BJ (cell line): ENCODE results near the gene MEGF6. TPM values are rescaled to one million over a fixed set of nuclear protein-coding genes. Genes with fewer than 3 reads are reported as not detected.

ENCODE experiments used
- CTCF ChIA-PET: fragments of 350-600 bp; formaldehyde crosslinking; extraction: SDS; loops from one replicate; lab custom pipeline; 2021; ENCODE audit warnings: antibody characterized with exemption, inconsistent platforms; lab: Yijun Ruan, JAX
- POLR2A ChIA-PET: fragments of 300-600 bp; sonication (Branson Sonifier 250); formaldehyde crosslinking; extraction: SDS; loops from one replicate; lab custom pipeline; 2021; ENCODE audit warnings: antibody characterized with exemption; lab: Charles Lee
- DNase-seq: peaks from one replicate; pipeline ENCODE4 v3.0.0-alpha.2; 2011; ENCODE audit warnings: low read depth
- H3K27me3 ChIP-seq: 2 replicates; pipeline ENCODE4 v1.6.0; 2011; ENCODE audit warnings: low read length; ENCODE audit not compliant: control insufficient read depth, insufficient read depth
- H3K36me3 ChIP-seq: 2 replicates; pipeline ENCODE4 v1.5.1; 2011; ENCODE audit warnings: low read length; ENCODE audit not compliant: control insufficient read depth, insufficient read depth
- H3K4me3 ChIP-seq: 2 replicates; pipeline ENCODE4 v1.5.1; 2011; ENCODE audit warnings: low read depth, mild to moderate bottlenecking, control low read depth, low read length
- CTCF ChIP-seq: IDR thresholded peaks from 2 replicates; pipeline ENCODE4 v1.5.1; 2011; ENCODE audit warnings: low read depth, mild to moderate bottlenecking, control low read depth, inconsistent platforms, low read length, moderate library complexity; ENCODE audit not compliant: insufficient read depth
- polyA plus RNA-seq: library from polyadenylated mRNA; depleted of rRNA; stranded (reverse); fragments of >200 nt; gene quantifications from 2 replicates; pipeline ENCODE4 v1.2.3, GENCODE V29; 2011

The MEGF6 gene
- polyA plus RNA-seq, 1 experiment: 77.4 TPM

DNA sequence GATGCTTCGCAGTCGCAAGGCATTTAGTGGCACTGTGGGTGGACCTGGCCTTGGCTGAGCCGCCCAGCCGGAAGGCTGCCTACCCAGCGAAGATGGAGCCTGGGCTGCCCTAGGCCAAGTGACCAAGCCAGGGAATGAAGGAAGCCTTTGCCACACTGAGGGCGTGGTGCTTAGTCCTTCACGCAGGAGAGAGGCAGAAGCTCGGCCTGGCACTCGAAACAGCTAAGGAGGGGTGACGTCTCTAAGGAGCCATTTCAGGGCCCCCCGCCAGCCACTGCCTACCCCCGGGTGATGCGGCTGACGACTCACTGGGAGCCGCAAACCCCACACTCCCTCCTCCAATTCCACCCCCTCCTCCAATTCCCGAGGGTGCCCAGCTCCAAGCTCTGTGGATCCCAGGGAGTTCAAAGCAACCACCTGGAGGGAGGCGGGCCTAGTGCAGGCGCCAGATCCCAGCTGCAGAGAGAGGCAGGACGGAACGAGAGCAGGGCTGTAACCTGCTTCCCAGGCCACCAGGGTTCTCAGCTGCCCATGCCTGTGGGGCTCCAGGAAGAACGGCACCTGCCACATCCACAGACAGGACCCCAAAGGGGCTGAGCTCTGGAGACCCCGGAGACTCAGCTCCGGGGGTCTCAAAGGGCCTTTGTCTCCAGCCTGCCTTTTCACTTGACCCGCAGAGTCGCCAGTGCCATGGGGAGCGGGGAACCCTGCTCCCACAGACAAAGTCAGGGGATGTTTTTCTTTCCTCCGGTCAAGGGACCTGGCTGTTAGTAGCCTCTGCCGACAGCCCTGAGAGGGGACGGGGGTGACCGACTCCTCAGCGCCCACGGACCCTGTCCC lies 81.0 kb downstream of the MEGF6 start:
- peak; percentile 29; the same call in 1 of the 2 replicates for TF ChIP-seq CTCF
- peak overlapping the region; percentile 53 for H3K4me3 ChIP-seq
- POLR2A ChIA-PET: interaction anchor here (1.0 kb wide), 1 partner anchor 13 kb away, joined by 4 read pairs; no protein-coding TSS in a partner anchor
- H3K36me3 ChIP-seq: peaks cover 6% of the 10 kb centered on the region; the same call in 1 of the 2 replicates
- no peak for DNase-seq
- CTCF ChIA-PET: interaction anchor here (1.1 to 2.8 kb wide), 11 partner anchors 9 to 92 kb away, joined by 3 to 20 read pairs (median 6); no protein-coding TSS in a partner anchor
- no peaks in the 10 kb centered on the region for H3K27me3 ChIP-seq

GRCh38 chr1:3529099-3529729 lies 82.1 kb downstream of the MEGF6 start:
- CTCF ChIA-PET: interaction anchor here (1.2 to 2.8 kb wide), 8 partner anchors 11 to 93 kb away, joined by 4 to 20 read pairs (median 7); no protein-coding TSS in a partner anchor
- no peak for DNase-seq

GRCh38 chr1:3527774-3528173 lies 83.5 kb downstream of the MEGF6 start:
- Histone ChIP-seq H3K27me3 (no peaks in the 10 kb centered on the region), H3K4me3 (no peak overlapping the region), H3K36me3 (peaks cover 12% of the 10 kb centered on the region)
- POLR2A ChIA-PET: no interaction called here
- no peak for DNase-seq
- CTCF ChIA-PET: interaction anchor here (0.7 to 1.3 kb wide), 4 partner anchors 9 to 97 kb away, joined by 3 to 5 read pairs (median 3); no protein-coding TSS in a partner anchor
- TF ChIP-seq CTCF: no peak

More at GRCh38 chr1:3529099-3529729, 82.1 kb downstream of the MEGF6 start:
- H3K27me3 ChIP-seq: no peaks in the 10 kb centered on the region
- POLR2A ChIA-PET: interaction anchor here (0.6 kb wide), 1 partner anchor 30 kb away, joined by 3 read pairs; no protein-coding TSS in a partner anchor
- no peak for TF ChIP-seq CTCF
- H3K4me3 ChIP-seq: peak overlapping the region; percentile 53
- peaks cover 6% of the 10 kb centered on the region for H3K36me3 ChIP-seq

DNA sequence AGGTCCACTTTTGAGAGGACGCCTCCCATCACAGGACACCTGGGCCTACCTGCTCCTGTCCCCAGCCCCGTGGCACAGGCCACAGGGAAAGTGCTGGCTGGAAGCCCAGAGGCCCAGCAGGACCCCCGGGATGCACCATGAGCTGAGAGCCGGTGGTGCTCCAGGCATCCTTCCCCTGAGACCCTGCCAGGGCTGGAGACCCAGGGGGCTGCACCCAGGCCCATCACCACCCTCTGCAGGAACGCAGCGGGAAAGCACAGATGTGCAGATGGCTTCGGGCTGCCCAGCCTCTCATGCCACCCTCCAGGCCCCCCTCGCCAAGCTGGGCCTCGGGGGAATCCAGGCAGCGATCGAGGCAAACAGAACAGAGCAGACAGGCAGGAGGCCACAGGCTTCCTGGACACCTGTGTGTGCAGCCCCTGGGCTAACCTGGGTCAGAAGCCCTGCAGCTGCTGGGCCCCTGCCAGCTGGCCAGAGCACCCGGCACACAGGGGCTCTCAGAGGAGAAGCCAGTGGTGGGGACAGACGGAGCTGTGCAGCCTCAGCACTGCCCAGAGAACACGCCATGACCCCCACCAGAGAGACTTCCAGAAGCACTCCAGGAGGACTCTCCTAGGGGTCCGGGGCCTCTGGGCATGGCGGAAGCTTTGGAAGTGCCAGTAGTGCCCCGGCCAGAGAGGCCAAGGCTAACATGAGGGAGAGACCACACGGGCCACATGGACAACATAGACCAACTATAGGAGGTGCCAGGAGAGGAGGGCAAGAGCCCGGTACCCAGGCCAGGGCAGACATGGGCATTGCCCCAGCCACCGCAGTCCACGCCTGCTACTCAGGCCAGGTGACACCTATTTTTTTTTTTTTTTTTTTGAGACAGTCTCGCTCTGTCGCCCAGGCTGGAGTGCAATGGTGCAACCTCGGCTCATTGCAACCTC lies 85.5 kb downstream of the MEGF6 start:
- Histone ChIP-seq H3K4me3 (no peak overlapping the region), H3K27me3 (no peaks in the 10 kb centered on the region), H3K36me3 (peaks cover 20% of the 10 kb centered on the region)
- DNase-seq: no peak
- ChIA-PET CTCF (interaction anchor here (0.7 to 1.8 kb wide), 4 partner anchors 8 to 73 kb away, joined by 3 to 6 read pairs (median 3); no protein-coding TSS in a partner anchor), POLR2A (interaction anchor here (1.0 kb wide), 1 partner anchor 18 kb away, joined by 3 read pairs; no protein-coding TSS in a partner anchor)
- TF ChIP-seq CTCF: no peak
